AG04450 (cell line): Measurements from ENCODE around the gene ANKRD13A. TPM values are rescaled to one million over a fixed set of nuclear protein-coding genes. Genes with fewer than 3 reads are reported as not detected.

Source experiments
- CTCF ChIA-PET: fragments of 300-600, 350-600 bp; formaldehyde crosslinking; extraction: SDS; loops from one replicate; lab custom pipeline; 2022; ENCODE audit warnings: antibody characterized with exemption, inconsistent platforms; lab: Charles Lee
- POLR2A ChIA-PET: fragments of 350-600 bp; formaldehyde crosslinking; extraction: SDS; loops from one replicate; lab custom pipeline; 2021; ENCODE audit warnings: antibody characterized with exemption, inconsistent platforms; lab: Yijun Ruan, JAX
- DNase-seq: peaks from one replicate; pipeline ENCODE4 v3.0.0-alpha.2; 2011; ENCODE audit warnings: low read depth, low spot score
- H3K27ac ChIP-seq: one replicate; pipeline ENCODE4 v1.5.1; 2012; ENCODE audit warnings: low read depth, low read length, control low read depth
- H3K27me3 ChIP-seq: one replicate; pipeline ENCODE4 v1.6.0; 2012; ENCODE audit warnings: low read length; ENCODE audit not compliant: control insufficient read depth, insufficient read depth
- H3K4me3 ChIP-seq: 2 replicates; pipeline ENCODE4 v1.5.1; 2011; ENCODE audit warnings: mild to moderate bottlenecking, low read depth, low read length, control low read depth
- H3K9me3 ChIP-seq: 2 replicates; pipeline ENCODE4 v1.5.1; 2012; ENCODE audit warnings: low read length; ENCODE audit not compliant: control insufficient read depth, insufficient read depth
- CTCF ChIP-seq: IDR thresholded peaks from 2 replicates; pipeline ENCODE4 v1.5.1; 2011; ENCODE audit warnings: low read depth, low read length, control low read depth, inconsistent platforms
- polyA plus RNA-seq: library from polyadenylated mRNA; depleted of rRNA; stranded (reverse); fragments of >200 nt; gene quantifications from 2 replicates; pipeline ENCODE4 v1.2.3, GENCODE V29; 2011

Gene ANKRD13A
- polyA plus RNA-seq, 1 experiment: 246 TPM

GRCh38 chr12:109966546-109966945 lies 32.7 kb upstream of the ANKRD13A start:
- DNase-seq: no peak
- POLR2A ChIA-PET: interaction anchor here (0.7 kb wide), 1 partner anchor 1833 kb away, joined by 3 read pairs; no protein-coding TSS in a partner anchor
- no peaks in the 10 kb centered on the region for H3K9me3 ChIP-seq
- no peak overlapping the region for H3K4me3 ChIP-seq
- CTCF ChIA-PET: interaction anchor here (1.5 kb wide), 1 partner anchor 33 kb away, joined by 4 read pairs; no protein-coding TSS in a partner anchor
- no peak overlapping the region for H3K27ac ChIP-seq
- no peaks in the 10 kb centered on the region for H3K27me3 ChIP-seq
- no peak for TF ChIP-seq CTCF

- ChIA-PET POLR2A (interaction anchor here (0.8 kb wide), 1 partner anchor 57 kb away, joined by 3 read pairs; no protein-coding TSS in a partner anchor), CTCF (interaction anchor here (0.8 to 1.5 kb wide), 3 partner anchors 34 to 483 kb away, joined by 3 to 4 read pairs (median 4); partner anchors contain the start of gene ARPC3)
- no peaks in the 10 kb centered on the region for H3K27me3 ChIP-seq
- H3K4me3 ChIP-seq: no peak overlapping the region
- H3K9me3 ChIP-seq: no peaks in the 10 kb centered on the region
- no peak overlapping the region for H3K27ac ChIP-seq
- no peak for TF ChIP-seq CTCF
- no peak for DNase-seq
These were observed 31.7 kb upstream of the ANKRD13A start for GRCh38 chr12:109967383-109968031.

GRCh38 chr12:109968032-109968420 lies 31.2 kb upstream of the ANKRD13A start:
- H3K9me3 ChIP-seq: no peaks in the 10 kb centered on the region
- no peak for TF ChIP-seq CTCF
- no peaks in the 10 kb centered on the region for H3K27me3 ChIP-seq
- no peak for DNase-seq
- no peak overlapping the region for H3K27ac ChIP-seq
- no peak overlapping the region for H3K4me3 ChIP-seq
- ChIA-PET CTCF (interaction anchor here (0.8 to 1.5 kb wide), 3 partner anchors 34 to 482 kb away, joined by 3 to 4 read pairs (median 4); partner anchors contain the start of gene ARPC3), POLR2A (interaction anchor here (0.8 kb wide), 1 partner anchor 57 kb away, joined by 3 read pairs; no protein-coding TSS in a partner anchor)

GRCh38 chr12:109968801-109969200 lies 30.4 kb upstream of the ANKRD13A start:
- CTCF ChIA-PET: no interaction called here

More at GRCh38 chr12:109968801-109969200, 30.4 kb upstream of the ANKRD13A start:
- H3K4me3 ChIP-seq: no peak overlapping the region
- H3K27ac ChIP-seq: no peak overlapping the region
- no peak for TF ChIP-seq CTCF
- H3K27me3 ChIP-seq: no peaks in the 10 kb centered on the region
- no peak for DNase-seq
- POLR2A ChIA-PET: no interaction called here
- H3K9me3 ChIP-seq: no peaks in the 10 kb centered on the region
